Body of pancreas (tissue), 4 donors: ENCODE measurements around the gene SMG5. TPM values are rescaled to one million over a fixed set of nuclear protein-coding genes. Genes with fewer than 3 reads are reported as not detected.

ENCODE experiments used
- ATAC-seq: fragments of 150-250 bp; one replicate; pipeline ENCODE4 v1.9.1; 2016
- DNase-seq, 4 donors: peaks; one replicate each; pipeline ENCODE4 v3.0.0-alpha.2; 2019
- H3K27ac ChIP-seq, 4 donors: fragments of 200-600 bp; sonication (generic); 1 replicate in 3 of 4; 2 replicates in 1 of 4; pipeline versions ENCODE4 v1.5.1 to v1.6.1; 2016 to 2019; ENCODE audit warnings: mild to moderate bottlenecking in 1 of 4, mixed read lengths in 1 of 4, moderate library complexity in 1 of 4
- H3K27me3 ChIP-seq, 2 donors: fragments of 200-600 bp; sonication (generic); one replicate each; pipeline ENCODE4 v1.6.0; 2016; ENCODE audit warnings: mild to moderate bottlenecking in 1 of 2
- H3K36me3 ChIP-seq, 2 donors: fragments of 200-600 bp; sonication (generic); replicated peaks in 1 of 2; 2 replicates each; pipeline ENCODE4 v1.5.1; 2016; ENCODE audit warnings: low read depth in 2 of 2; ENCODE audit not compliant: insufficient read depth in 1 of 2
- H3K4me1 ChIP-seq: fragments of 200-600 bp; sonication (generic); one replicate; pipeline ENCODE4 v1.6.0; 2016
- H3K4me3 ChIP-seq, 2 donors: fragments of 200-600 bp; sonication (generic); 1 replicate in 1 of 2; 2 replicates in 1 of 2; pipeline ENCODE4 v1.5.1; 2016 to 2019
- H3K9me3 ChIP-seq, 3 donors: fragments of 200-600 bp; sonication (generic); 1 replicate in 2 of 3; 2 replicates in 1 of 3; pipeline ENCODE4 v1.5.1; 2016
- CTCF ChIP-seq, 7 experiments: fragments of 450-650 bp in 4 of 7; fragments of 200-600 bp in 3 of 7; sonication (generic) in 3 of 7; IDR thresholded peaks; one replicate each; pipeline ENCODE4 v1.5.1; 2016 to 2019; ENCODE audit warnings: antibody characterized with exemption in 7 of 7
- POLR2A ChIP-seq, 3 donors: fragments of 450-650 bp; IDR thresholded peaks; one replicate each; pipeline ENCODE4 v1.6.1; 2016; ENCODE audit warnings: antibody characterized with exemption in 3 of 3, mild to moderate bottlenecking in 2 of 3
- WGBS, 2 donors: methylation state at CpG; one replicate each; pipeline ENCODE4 v1.1.5; 2017; 5-methylcytosine and 5-hydroxymethylcytosine counted together
- intact Hi-C: fragments of 100-400 bp; cut with DNase I; formaldehyde crosslinking; loops from one replicate; pipeline ENCODE4 v1.15.1; 2023
- total RNA-seq, 2 donors: library from RNA; depleted of rRNA; stranded (reverse); fragments of >200 nt; gene quantifications; one replicate each; pipeline ENCODE4 v1.1.0, GENCODE V29; 2016

The SMG5 gene
- total RNA-seq, 2 donors from 2014 or later: 28.3 to 35.6 TPM

GRCh38 chr1:156214024-156214748, 68.4 kb downstream of the SMG5 start:
- ATAC-seq: no peak

GRCh38 chr1:156213644-156213966, 69.0 kb downstream of the SMG5 start:
- no peak for ATAC-seq
- WGBS, 2 donors: 10 to 15% methylated on average over 11 of the region's 11 CpGs
- Histone ChIP-seq H3K27ac (peak overlapping the region; percentile 89 to 99 (median 96)), H3K4me3 (peak overlapping the region; percentile 23 to 60), H3K9me3 (no peaks in the 10 kb centered on the region), H3K4me1 (peaks cover 38% of the 10 kb centered on the region), H3K27me3 (no peaks in the 10 kb centered on the region), H3K36me3 (peaks cover 0 to 2% of the 10 kb centered on the region in 2 donors)
- intact Hi-C loops: no loop called here
- DNase-seq: no peak
- TF ChIP-seq CTCF (IDR thresholded peaks at IDR 0.05) (no peak), POLR2A (IDR thresholded peaks at IDR 0.05) (no peak)

More at GRCh38 chr1:156214024-156214748, 68.4 kb downstream of the SMG5 start:
- Histone ChIP-seq H3K27me3 (no peaks in the 10 kb centered on the region), H3K9me3 (no peaks in the 10 kb centered on the region), H3K4me3 (peak overlapping the region in 1 of 2 donors; percentile 60), H3K36me3 (peaks cover 0 to 2% of the 10 kb centered on the region in 2 donors), H3K4me1 (peaks cover 39% of the 10 kb centered on the region), H3K27ac (peak overlapping the region in 2 of 4 donors; percentile 89 to 99)
- DNase-seq: no peak
- 77 to 81% methylated on average over 16 of the region's 16 CpGs for WGBS, 2 donors
- intact Hi-C loops: no loop called here
- TF ChIP-seq POLR2A (IDR thresholded peaks at IDR 0.05): no peak
- no peak for TF ChIP-seq CTCF (IDR thresholded peaks at IDR 0.05)

- peak in 3 of 7 experiments; percentile 11 to 23 (median 16) for TF ChIP-seq CTCF (IDR thresholded peaks at IDR 0.05)
- peak; percentile 80 to 91 (median 90) for TF ChIP-seq POLR2A (IDR thresholded peaks at IDR 0.05)
- WGBS, 2 donors: 0% methylated on average over 24 to 61 of the region's 61 CpGs
- Histone ChIP-seq H3K4me3 (peak within 1 kb of the TSS; percentile 23 to 60), H3K9me3 (no peaks in the 10 kb centered on the region), H3K36me3 (peaks cover 0 to 2% of the 10 kb centered on the region in 2 donors), H3K27me3 (no peaks in the 10 kb centered on the region), H3K27ac (peak within 1 kb of the TSS; percentile 89 to 99 (median 96)), H3K4me1 (peaks cover 33% of the 10 kb centered on the region)
- intact Hi-C loops: no loop called here
- peak; percentile 96 to 98 (median 98) for DNase-seq
- ATAC-seq: peak; percentile 98
Observed at GRCh38 chr1:156212833-156213643, 69.6 kb downstream of the SMG5 start, which contains the start of gene PMF1. PMF1 (plus strand) TSS chr1:156213007; CDS start chr1:156213016, 9 bp downstream.

- WGBS, 2 donors: 75% methylated on average over 9 of the region's 9 CpGs
Observed at GRCh38 chr1:156212130-156212529, 70.5 kb downstream of the SMG5 start.

More at GRCh38 chr1:156212130-156212529, 70.5 kb downstream of the SMG5 start:
- H3K27me3 ChIP-seq: no peaks in the 10 kb centered on the region
- intact Hi-C loops: no loop called here
- H3K36me3 ChIP-seq: peaks cover 0 to 2% of the 10 kb centered on the region in 2 donors
- TF ChIP-seq POLR2A (IDR thresholded peaks at IDR 0.05): no peak
- TF ChIP-seq CTCF (IDR thresholded peaks at IDR 0.05): no peak
- H3K4me1 ChIP-seq: peaks cover 24% of the 10 kb centered on the region
- DNase-seq (no peak), ATAC-seq (no peak)
- H3K4me3 ChIP-seq: no peak overlapping the region
- H3K9me3 ChIP-seq: no peaks in the 10 kb centered on the region
- H3K27ac ChIP-seq: peak overlapping the region in 3 of 4 donors; percentile 89 to 99 (median 97)
